T-helper 17 cell (primary cell): ENCODE data around the gene RXRA. TPM values are rescaled to one million over a fixed set of nuclear protein-coding genes. Genes with fewer than 3 reads are reported as not detected.

Experiments
- ATAC-seq: fragments of 150-1000 bp; cut with Tn5 transposase; 2 replicates; pipeline ENCODE4 v1.10.0; 2021; ENCODE audit warnings: mild to moderate bottlenecking, moderate library complexity
- DNase-seq, 3 donors: peaks; one replicate each; pipeline versions ENCODE4 v3.0.0 to v3.0.0-alpha.2; 2020 to 2021
- H3K9me3 ChIP-seq: one replicate; pipeline ENCODE4 v1.7.0; 2013; ENCODE audit warnings: low read length, mild to moderate bottlenecking; ENCODE audit not compliant: control insufficient read depth, poor library complexity, severe bottlenecking
- H3K27ac Mint-ChIP-seq: one replicate; pipeline ENCODE4 v1.8.0; 2022; ENCODE audit warnings: mild to moderate bottlenecking, moderate library complexity, mixed read lengths
- H3K27me3 Mint-ChIP-seq: one replicate; pipeline ENCODE4 v1.8.0; 2022; ENCODE audit warnings: mixed read lengths
- H3K36me3 Mint-ChIP-seq: one replicate; pipeline ENCODE4 v1.8.0; 2022; ENCODE audit warnings: low read depth, mixed read lengths
- H3K4me1 Mint-ChIP-seq: one replicate; pipeline ENCODE4 v1.8.0; 2022; ENCODE audit warnings: mild to moderate bottlenecking, mixed read lengths
- H3K4me3 Mint-ChIP-seq: one replicate; pipeline ENCODE4 v1.8.0; 2022; ENCODE audit warnings: mild to moderate bottlenecking, moderate library complexity, mixed read lengths
- total RNA-seq, 4 donors: library from RNA in 2 of 4; stranded (reverse) in 2 of 4; gene quantifications; one replicate each; pipeline ENCODE4 v1.2.3 and lab custom pipeline; 2022 to 2026

RXRA gene
- total RNA-seq, 2 donors from 2014 or later: 7.5 to 10.6 TPM

- H3K4me1 Mint-ChIP-seq: no peaks in the 10 kb centered on the region
- no peak overlapping the region for H3K27ac Mint-ChIP-seq
- ATAC-seq (peak; percentile 35), DNase-seq (no peak)
- H3K27me3 Mint-ChIP-seq: no peaks in the 10 kb centered on the region
- H3K9me3 ChIP-seq: no peaks in the 10 kb centered on the region
- no peaks in the 10 kb centered on the region for H3K36me3 Mint-ChIP-seq
- no peak overlapping the region for H3K4me3 Mint-ChIP-seq
Observed at GRCh38 chr9:134475011-134475790, 148.9 kb downstream of the RXRA start.

- ATAC-seq: no peak
- no peaks in the 10 kb centered on the region for H3K9me3 ChIP-seq
- no peak overlapping the region for H3K4me3 Mint-ChIP-seq
- no peaks in the 10 kb centered on the region for H3K4me1 Mint-ChIP-seq
- no peak for DNase-seq
- no peaks in the 10 kb centered on the region for H3K36me3 Mint-ChIP-seq
- H3K27me3 Mint-ChIP-seq: no peaks in the 10 kb centered on the region
- no peak overlapping the region for H3K27ac Mint-ChIP-seq
Observed at GRCh38 chr9:134476272-134476941, 150.2 kb downstream of the RXRA start.

- no peaks in the 10 kb centered on the region for H3K4me1 Mint-ChIP-seq
- H3K27ac Mint-ChIP-seq: no peak overlapping the region
Observed at GRCh38 chr9:134476942-134477335, 150.7 kb downstream of the RXRA start.

GRCh38 chr9:134477342-134477925 is 151.2 kb downstream of the RXRA start:
- ATAC-seq (no peak), DNase-seq (no peak)
- Mint-ChIP-seq H3K27me3 (no peaks in the 10 kb centered on the region), H3K36me3 (no peaks in the 10 kb centered on the region), H3K4me1 (no peaks in the 10 kb centered on the region), H3K4me3 (no peak overlapping the region), H3K27ac (no peak overlapping the region)
- no peaks in the 10 kb centered on the region for H3K9me3 ChIP-seq

More at GRCh38 chr9:134476942-134477335, 150.7 kb downstream of the RXRA start:
- Mint-ChIP-seq H3K27me3 (no peaks in the 10 kb centered on the region), H3K36me3 (no peaks in the 10 kb centered on the region), H3K4me3 (no peak overlapping the region)
- H3K9me3 ChIP-seq: no peaks in the 10 kb centered on the region
- ATAC-seq: no peak
- DNase-seq: no peak

GRCh38 chr9:134477927-134478326 is 151.7 kb downstream of the RXRA start:
- no peak for DNase-seq
- ATAC-seq: no peak
- peak overlapping the region; percentile 9 for H3K27ac Mint-ChIP-seq
- no peaks in the 10 kb centered on the region for H3K36me3 Mint-ChIP-seq
- H3K9me3 ChIP-seq: no peaks in the 10 kb centered on the region
- H3K4me1 Mint-ChIP-seq: no peaks in the 10 kb centered on the region
- H3K4me3 Mint-ChIP-seq: no peak overlapping the region
- H3K27me3 Mint-ChIP-seq: no peaks in the 10 kb centered on the region

GRCh38 chr9:134481762-134482161 is 155.5 kb downstream of the RXRA start:
- H3K4me3 Mint-ChIP-seq: no peak overlapping the region

GRCh38 chr9:134482226-134482625 is 156.0 kb downstream of the RXRA start:
- ATAC-seq: no peak
- no peaks in the 10 kb centered on the region for H3K36me3 Mint-ChIP-seq
- peaks cover 4% of the 10 kb centered on the region for H3K27me3 Mint-ChIP-seq
- no peak for DNase-seq
- no peak overlapping the region for H3K4me3 Mint-ChIP-seq
- H3K4me1 Mint-ChIP-seq: no peaks in the 10 kb centered on the region
- H3K27ac Mint-ChIP-seq: no peak overlapping the region
- no peaks in the 10 kb centered on the region for H3K9me3 ChIP-seq

More at GRCh38 chr9:134481762-134482161, 155.5 kb downstream of the RXRA start:
- peaks cover 4% of the 10 kb centered on the region for H3K27me3 Mint-ChIP-seq
- H3K27ac Mint-ChIP-seq: no peak overlapping the region
- H3K9me3 ChIP-seq: no peaks in the 10 kb centered on the region
- no peak for DNase-seq
- no peaks in the 10 kb centered on the region for H3K4me1 Mint-ChIP-seq
- no peaks in the 10 kb centered on the region for H3K36me3 Mint-ChIP-seq
- no peak for ATAC-seq

GRCh38 chr9:134483361-134484184 is 157.3 kb downstream of the RXRA start:
- Mint-ChIP-seq H3K27ac (no peak overlapping the region), H3K27me3 (peaks cover 12% of the 10 kb centered on the region), H3K4me3 (no peak overlapping the region), H3K4me1 (no peaks in the 10 kb centered on the region), H3K36me3 (no peaks in the 10 kb centered on the region)
- DNase-seq (no peak), ATAC-seq (no peak)
- no peaks in the 10 kb centered on the region for H3K9me3 ChIP-seq

GRCh38 chr9:134484479-134484878 is 158.2 kb downstream of the RXRA start:
- ATAC-seq (no peak), DNase-seq (no peak)
- Mint-ChIP-seq H3K27ac (no peak overlapping the region), H3K36me3 (no peaks in the 10 kb centered on the region), H3K4me3 (no peak overlapping the region), H3K4me1 (no peaks in the 10 kb centered on the region), H3K27me3 (peaks cover 21% of the 10 kb centered on the region)
- H3K9me3 ChIP-seq: no peaks in the 10 kb centered on the region

- no peaks in the 10 kb centered on the region for H3K9me3 ChIP-seq
- H3K36me3 Mint-ChIP-seq: no peaks in the 10 kb centered on the region
- no peak overlapping the region for H3K27ac Mint-ChIP-seq
- H3K4me3 Mint-ChIP-seq: no peak overlapping the region
- H3K27me3 Mint-ChIP-seq: peaks cover 31% of the 10 kb centered on the region
- ATAC-seq (no peak), DNase-seq (no peak)
- no peaks in the 10 kb centered on the region for H3K4me1 Mint-ChIP-seq
Observed at GRCh38 chr9:134485653-134486052, 159.4 kb downstream of the RXRA start.

- no peak overlapping the region for H3K27ac Mint-ChIP-seq
- H3K9me3 ChIP-seq: no peaks in the 10 kb centered on the region
- DNase-seq (no peak), ATAC-seq (no peak)
- no peak overlapping the region for H3K4me3 Mint-ChIP-seq
- no peaks in the 10 kb centered on the region for H3K4me1 Mint-ChIP-seq
- peaks cover 31% of the 10 kb centered on the region for H3K27me3 Mint-ChIP-seq
- no peaks in the 10 kb centered on the region for H3K36me3 Mint-ChIP-seq
Observed at GRCh38 chr9:134486143-134486591, 159.9 kb downstream of the RXRA start.

GRCh38 chr9:134486596-134486995 is 160.3 kb downstream of the RXRA start:
- no peak overlapping the region for H3K27ac Mint-ChIP-seq
- H3K9me3 ChIP-seq: no peaks in the 10 kb centered on the region
- ATAC-seq (no peak), DNase-seq (no peak)
- peaks cover 31% of the 10 kb centered on the region for H3K27me3 Mint-ChIP-seq
- H3K4me3 Mint-ChIP-seq: no peak overlapping the region
- H3K36me3 Mint-ChIP-seq: no peaks in the 10 kb centered on the region
- no peaks in the 10 kb centered on the region for H3K4me1 Mint-ChIP-seq
